ENCODE results near the gene KRT83.
"Not testable (repeated sequence)": the region's sequence is repeated elsewhere in the genome, so short reads cannot be mapped to it uniquely, and the experiment has no call there.

Gene KRT83

DNA sequence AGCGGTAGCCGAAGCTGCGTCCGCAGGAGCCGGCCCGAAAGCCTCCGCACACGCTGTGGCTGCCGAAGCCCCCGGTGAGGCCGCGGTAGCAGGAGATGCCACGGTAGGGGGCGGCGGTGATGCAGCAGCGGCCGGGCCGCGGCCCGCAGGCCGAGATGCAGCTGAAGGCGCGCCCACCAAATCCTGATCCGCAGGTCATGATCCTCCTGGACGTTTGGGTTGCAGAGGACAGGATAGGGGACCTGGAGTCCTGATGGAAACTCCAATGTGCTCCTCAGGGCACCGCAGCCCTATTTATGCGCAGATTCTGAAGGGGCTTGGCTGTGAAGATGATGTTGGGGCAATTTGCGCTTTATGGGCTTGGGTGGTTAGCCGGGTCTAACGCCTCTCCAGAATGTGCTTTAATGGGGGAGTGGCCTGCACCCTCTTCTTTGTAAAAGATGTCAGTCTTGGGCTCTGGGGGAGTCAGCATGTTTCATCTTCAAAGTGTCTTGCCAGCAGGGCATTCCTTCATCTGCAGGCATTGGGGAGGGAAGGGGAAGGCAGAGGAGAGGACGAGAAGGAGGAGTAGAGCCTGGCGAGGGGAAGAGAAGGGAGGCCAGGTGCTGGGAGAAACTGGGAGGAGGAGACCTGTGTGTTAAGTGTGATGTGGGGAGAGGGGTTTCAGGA lies 29.8 kb downstream of the KRT83 start, which contains the start of gene KRT81:
Gene KRT81 (minus strand): TSS at position 268 of the 669 bp plus-strand sequence. CDS start 69 bp downstream, at position 199.
- TF ChIP-seq, protein P1, sequence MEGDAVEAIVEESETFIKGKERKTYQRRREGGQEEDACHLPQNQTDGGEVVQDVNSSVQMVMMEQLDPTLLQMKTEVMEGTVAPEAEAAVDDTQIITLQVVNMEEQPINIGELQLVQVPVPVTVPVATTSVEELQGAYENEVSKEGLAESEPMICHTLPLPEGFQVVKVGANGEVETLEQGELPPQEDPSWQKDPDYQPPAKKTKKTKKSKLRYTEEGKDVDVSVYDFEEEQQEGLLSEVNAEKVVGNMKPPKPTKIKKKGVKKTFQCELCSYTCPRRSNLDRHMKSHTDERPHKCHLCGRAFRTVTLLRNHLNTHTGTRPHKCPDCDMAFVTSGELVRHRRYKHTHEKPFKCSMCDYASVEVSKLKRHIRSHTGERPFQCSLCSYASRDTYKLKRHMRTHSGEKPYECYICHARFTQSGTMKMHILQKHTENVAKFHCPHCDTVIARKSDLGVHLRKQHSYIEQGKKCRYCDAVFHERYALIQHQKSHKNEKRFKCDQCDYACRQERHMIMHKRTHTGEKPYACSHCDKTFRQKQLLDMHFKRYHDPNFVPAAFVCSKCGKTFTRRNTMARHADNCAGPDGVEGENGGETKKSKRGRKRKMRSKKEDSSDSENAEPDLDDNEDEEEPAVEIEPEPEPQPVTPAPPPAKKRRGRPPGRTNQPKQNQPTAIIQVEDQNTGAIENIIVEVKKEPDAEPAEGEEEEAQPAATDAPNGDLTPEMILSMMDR (IDR thresholded peaks at IDR 0.05; ENCODE audit: low read depth, low read length, missing control alignments): no peak
- no peak for DNase-seq (ENCODE audit: extremely low read depth, low read depth)
- H3K4me3 ChIP-seq (replicated peaks; ENCODE audit: low read depth, low read length): no peak within 1 kb of the TSS

DNA sequence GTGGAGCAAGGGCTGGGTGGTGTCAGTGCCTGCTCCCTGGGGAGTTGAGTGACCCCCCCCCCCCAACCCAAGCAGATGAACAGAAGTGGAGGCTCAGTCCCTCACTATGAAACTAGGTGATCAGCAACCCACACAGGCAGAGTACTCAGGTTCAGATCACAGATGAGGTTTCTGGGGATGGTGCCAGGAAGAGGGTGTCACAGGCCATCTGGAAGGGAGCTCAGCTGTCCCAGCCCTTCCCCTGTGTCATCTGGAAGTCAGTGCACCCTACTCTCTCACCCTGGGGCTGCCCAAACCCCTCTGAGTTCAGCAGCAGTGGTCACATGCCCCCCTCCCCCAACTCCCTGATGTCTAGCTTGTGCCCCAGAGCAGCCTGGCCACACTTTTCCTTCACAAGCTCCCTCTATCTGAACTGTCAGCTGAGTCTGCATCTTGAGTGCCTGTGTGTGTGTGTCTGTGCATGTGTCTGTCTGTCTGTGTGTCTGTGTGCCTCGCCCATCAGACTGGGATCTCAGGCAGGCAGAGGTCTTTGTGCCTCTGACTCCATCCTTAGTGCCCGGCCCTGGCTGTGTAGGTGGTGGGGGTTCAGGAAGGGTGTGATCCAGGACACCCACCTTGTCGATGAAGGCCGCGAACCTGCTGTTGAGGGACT lies 30.6 kb downstream of the KRT83 start:
- not testable (repeated sequence) for DNase-seq (ENCODE audit: extremely low read depth, low read depth); H3K4me3 ChIP-seq (replicated peaks; ENCODE audit: low read depth, low read length)

DNA sequence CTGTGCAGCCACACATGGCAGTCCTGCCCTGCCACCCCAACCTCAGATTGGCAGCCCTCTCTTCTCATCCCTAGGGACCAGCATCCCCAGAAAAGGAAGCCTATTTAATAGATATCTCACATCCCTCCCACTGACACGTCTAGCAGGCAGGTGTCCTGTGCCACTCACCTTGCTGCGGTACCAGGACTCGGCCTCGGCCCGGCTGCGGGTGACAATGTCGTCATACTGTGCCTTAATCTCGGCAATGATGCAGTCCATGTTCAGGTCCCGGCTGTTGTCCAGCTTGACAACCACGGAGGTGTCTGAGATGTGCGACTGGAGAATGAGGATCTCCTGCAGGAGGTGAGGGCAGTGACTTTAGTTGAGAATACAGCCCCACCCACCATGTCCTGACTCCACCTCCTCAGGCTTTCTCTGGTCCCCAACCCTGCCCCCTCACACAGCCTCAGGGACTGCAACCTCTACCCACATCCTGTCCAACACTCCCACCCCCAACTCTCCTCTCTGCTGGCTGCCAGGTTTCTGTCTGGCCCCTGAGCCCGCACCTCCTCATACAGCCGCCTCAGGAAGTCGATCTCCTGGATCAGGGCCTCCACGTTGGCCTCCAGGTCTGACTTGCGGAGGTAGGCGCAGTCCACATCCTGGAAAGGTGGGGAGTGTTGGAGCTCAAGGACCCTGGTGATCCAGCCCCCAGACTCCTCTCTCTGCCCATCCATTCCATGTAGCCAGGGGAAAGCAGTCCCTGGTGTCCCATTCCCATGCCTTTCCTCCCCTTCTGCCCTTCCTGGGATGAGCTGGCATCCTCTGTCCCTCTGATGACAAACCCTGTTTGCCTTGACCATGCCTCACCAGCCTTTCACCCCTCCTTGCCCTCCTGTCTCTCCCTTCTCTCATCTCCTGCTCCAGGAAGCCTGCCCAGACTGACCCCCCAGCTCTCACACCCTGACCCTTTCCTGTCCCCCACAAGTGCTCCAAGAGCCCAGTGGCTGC lies 33.1 kb downstream of the KRT83 start:
- DNase-seq (ENCODE audit: extremely low read depth, low read depth); H3K4me3 ChIP-seq (replicated peaks; ENCODE audit: low read depth, low read length): not testable (repeated sequence)

DNA sequence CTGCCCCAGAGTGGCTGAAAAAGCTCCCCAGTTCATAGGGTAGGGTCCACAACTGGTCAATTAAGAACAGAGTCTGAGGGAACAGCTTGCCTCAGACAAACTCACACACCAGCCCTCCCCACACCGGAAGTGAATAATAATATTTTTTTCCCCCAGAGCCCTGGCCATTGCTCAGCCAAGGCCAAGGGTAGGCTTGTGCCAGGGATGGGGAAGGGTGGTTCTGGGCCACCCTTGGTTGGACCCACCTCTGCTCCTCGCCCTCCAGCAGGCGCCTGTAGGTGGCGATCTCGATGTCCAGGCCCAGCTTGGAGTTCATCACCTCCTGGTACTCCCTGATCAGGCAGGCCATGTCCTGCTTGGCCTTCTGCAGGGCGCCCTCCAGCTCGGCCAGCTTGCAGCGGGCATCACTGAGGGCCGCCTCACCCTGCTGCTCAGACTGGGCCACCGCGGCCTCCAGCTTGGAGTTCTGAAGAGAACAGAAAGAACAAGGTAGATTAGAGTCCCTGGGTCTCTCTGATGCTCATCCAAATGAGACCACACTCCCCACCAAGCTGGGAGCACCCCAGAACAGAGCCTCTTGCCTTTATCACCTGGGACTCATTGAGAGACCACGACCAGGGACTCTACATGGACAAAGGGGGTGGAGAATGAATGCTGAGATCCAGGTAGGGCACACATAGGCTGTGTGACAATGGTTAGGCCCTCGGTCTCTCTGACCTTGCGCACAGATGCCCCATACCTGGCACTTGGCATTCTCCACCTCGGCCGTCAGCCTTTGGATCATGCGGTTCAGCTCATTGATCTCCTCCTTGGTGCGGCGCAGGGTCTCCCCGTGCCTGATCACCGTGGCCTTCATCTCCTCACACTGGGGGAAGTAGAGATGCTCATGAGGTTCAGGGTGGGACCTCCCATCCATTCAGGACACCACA lies 34.1 kb downstream of the KRT83 start:
- DNase-seq (ENCODE audit: extremely low read depth, low read depth); H3K4me3 ChIP-seq (replicated peaks; ENCODE audit: low read depth, low read length): not testable (repeated sequence)

DNA sequence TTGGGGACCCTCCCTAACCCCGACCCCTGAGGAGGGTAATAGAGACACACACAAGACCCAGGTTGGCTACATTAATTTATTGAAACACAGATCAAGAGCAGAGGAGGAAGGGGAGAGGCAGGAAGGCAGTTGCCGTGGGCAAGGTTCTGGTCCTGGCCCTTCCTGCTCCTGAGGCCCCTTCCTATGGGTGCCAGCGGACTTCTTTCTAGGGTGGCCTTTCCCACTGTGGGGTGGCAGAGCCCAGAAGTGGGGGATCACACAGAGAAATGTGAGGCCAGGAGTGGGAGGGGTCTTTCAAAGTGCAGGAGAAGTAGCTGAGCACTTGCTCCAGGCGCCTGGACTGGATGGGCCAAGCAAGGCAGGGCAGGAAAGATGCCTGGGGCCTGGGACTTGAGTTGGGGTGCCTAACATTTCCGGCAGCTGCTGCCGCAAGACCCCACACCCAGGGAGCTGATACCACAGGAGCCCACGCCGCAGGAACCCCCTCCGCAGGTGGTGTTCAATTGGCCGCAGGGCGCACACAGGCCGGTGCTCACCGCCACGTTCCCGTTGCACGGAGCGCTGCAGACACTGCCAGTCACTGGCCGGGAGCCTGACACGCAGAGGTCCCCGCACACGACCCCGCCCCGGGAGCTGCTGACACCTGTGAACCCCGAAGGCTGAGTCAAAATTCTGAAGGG lies 35.2 kb downstream of the KRT83 start:
- TF ChIP-seq, protein P1 (IDR thresholded peaks at IDR 0.05; ENCODE audit: low read depth, low read length, missing control alignments): no peak
- H3K4me3 ChIP-seq (replicated peaks; ENCODE audit: low read depth, low read length): no peak overlapping the region
- no peak for DNase-seq (ENCODE audit: extremely low read depth, low read depth)

DNA sequence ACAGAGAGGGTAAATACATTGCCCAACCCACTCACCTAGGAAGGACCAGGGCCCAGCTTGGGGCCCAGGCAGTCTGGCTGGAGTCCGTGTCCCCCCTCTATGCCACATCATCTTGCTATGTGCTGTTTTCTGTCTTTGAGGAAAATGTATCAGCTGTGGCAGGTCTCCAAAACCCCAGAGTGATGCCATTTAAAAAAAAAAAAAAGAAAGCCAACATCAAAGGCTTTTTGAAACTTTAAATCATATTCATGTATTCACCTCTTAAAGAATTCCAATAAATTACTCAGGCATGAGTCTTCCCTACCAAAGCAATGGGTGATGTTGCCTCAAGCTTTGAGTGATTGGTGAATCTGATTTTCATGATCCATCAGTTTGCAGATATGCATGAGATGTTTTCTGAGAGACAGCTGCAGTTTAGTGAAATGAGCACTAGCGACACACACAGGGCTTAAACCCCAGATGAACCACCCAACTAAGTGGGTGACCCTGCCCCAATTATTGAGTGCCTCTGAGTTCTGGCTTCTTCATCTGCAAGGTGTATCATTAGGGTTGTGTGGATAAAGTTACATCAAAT lies 35.9 kb downstream of the KRT83 start:
- TF ChIP-seq, protein P1 (IDR thresholded peaks at IDR 0.05; ENCODE audit: low read depth, low read length, missing control alignments): no peak

DNA sequence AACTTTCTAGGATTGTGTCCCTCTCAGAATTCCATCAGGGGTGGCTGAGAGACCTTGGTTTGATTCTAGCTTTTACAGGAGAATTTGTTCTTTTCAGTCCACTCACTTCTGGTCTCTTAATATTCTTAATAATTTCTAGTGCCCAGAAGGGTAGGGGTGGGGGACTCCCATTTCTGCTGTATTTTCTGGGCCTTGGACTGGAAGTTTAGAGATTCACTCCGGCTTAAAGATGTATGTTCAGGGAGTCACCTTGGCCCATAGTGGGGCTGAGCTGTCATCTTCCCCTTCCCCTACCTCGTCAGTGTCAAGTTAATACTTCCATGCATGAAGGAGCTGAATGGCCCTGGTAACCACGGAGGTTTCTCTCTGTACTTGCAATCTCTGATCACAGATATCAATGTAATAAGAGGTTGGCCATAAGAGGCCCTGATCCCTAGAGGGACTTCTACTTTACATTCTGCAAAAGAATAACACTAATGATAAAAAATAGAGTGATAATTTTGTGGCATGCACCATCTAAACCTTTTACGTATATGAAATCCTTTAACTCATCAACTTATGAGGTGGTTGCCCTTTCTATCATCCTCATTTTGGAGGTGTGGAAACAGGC lies 36.5 kb downstream of the KRT83 start:
- no peak overlapping the region for H3K4me3 ChIP-seq (replicated peaks; ENCODE audit: low read depth, low read length)
- TF ChIP-seq, protein P1 (IDR thresholded peaks at IDR 0.05; ENCODE audit: low read depth, low read length, missing control alignments): no peak
- DNase-seq (ENCODE audit: extremely low read depth, low read depth): no peak

More for the DNA sequence above, 35.9 kb downstream of the KRT83 start:
- DNase-seq (ENCODE audit: extremely low read depth, low read depth): no peak
- no peak overlapping the region for H3K4me3 ChIP-seq (replicated peaks; ENCODE audit: low read depth, low read length)

All from HFF-Myc (cell line).